HG03558 (cell line): ENCODE data around the gene EMC10.

Source experiments
- ATAC-seq: cut with Tn5 transposase; IDR thresholded peaks from one replicate; pipeline ENCODE4 v1.9.1; 2021; ENCODE audit warnings: moderate number of reproducible peaks; ENCODE audit not compliant: unreplicated experiment; ENCODE audit errors: extremely low read depth

Gene EMC10

DNA sequence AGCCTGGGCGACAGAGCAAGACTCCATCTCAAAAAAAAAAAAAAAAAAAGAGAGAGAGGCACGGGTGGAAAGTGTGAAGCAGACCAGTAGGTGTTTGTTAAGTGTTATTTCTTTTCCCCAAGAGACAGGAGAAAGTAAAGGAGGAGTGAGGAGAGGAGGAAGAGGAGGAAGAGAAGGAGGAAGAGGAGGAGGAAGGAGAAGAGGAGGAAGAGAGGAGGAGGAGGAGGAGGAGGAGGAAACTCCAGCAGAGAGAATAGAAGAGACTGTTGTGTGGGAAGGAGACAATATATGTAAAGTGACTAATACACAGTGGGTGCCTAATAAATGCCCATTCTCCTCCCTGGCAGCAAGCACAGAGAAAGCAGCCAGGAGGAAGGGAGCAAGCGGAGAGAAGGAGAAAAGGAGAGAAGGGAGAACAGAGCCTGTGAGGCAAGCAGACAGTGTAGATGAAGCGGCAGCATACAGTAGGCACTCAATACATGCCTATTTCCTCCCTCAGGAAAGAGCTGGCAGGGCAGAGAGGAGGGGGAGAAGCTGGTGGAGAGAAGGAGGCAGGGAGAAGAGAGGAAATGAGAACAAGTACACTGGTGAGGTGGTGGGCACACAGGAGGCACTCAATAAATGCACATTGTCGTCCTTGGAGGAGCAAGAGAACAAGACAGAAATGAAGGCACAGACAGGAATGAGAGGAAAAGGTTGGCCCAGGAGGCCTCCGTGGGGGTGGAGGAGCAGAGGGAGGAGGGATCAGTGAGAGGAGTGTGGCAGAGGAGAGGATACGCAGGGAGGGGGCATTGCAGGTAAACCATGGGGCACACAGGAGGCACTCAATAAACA is 18.1 kb downstream of the EMC10 start:
- ATAC-seq = no peak

- ATAC-seq = no peak
Observed at GRCh38 chr19:50495020-50495531, 18.8 kb downstream of the EMC10 start.

GRCh38 chr19:50496189-50497021 is 20.1 kb downstream of the EMC10 start:
- ATAC-seq = no peak

GRCh38 chr19:50497022-50497405 is 20.7 kb downstream of the EMC10 start:
- no peak for ATAC-seq

GRCh38 chr19:50498219-50499056 is 22.1 kb downstream of the EMC10 start:
- no peak for ATAC-seq

- ATAC-seq = no peak
Observed at GRCh38 chr19:50500060-50500752, 23.9 kb downstream of the EMC10 start.

- no peak for ATAC-seq
Observed at GRCh38 chr19:50500753-50501151, 24.4 kb downstream of the EMC10 start.

DNA sequence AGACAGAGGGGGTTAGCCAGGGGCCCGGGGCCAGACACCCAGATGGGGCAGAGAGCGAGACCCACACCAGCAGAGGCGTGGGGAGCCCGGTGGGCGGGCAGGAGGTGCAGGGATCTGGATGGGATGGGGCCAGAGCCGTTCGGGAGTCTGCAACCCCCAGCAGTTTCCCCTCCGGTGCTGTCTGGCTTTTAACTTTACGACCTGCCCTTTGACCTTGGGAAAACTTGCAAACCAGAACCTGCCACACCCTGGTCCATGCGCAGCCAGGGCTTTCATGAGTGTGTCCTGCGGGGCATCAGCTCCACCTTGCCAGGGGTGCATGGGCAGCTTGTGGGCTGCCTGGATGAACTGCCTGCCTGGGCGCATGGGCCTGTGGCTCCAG is 24.9 kb downstream of the EMC10 start:
- ATAC-seq = no peak

DNA sequence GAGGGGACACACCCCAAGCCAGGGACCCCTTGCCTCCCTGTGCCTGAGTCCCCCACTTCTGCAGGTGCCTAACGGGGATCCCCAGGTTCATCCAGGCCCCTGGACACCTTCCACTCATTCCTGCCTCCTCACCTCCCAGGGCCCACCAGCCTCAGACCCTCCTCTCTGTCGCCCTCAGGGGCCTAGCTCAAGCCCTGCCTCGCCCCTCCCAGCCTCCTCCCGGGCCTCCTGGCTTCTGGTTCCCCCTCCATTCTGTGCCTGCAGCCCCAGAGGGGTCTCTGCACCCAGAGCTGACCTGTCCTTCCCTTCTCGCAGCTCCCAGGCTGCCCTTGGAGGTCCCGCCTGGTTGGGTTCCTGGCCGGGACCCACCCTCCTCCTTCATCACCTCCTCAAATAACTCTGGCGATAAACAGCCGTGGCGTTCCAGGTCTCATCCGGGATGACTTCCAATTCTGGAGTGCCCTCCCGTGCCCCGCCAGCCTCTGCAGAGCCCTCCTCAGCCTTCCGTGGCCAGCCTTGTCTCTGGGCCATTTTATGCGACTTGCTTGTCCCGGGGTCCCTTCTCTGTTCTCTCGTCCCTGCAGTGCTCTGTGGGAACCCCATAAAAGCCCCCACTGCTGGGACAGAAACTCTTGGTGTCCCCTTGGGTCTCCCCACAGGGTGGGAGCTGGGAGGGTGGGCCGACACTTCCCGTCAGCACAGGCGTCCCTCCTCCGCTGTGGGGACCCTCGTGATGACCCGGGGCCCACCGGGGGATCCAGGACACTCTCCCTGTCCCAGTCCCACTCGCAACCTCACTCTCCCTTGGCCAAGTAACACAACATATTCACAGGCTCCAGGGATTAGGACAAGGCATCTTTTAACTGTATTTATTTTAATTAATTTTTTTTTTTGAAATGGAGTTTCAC is 25.5 kb downstream of the EMC10 start:
- no peak for ATAC-seq

GRCh38 chr19:50505856-50506611 is 29.7 kb downstream of the EMC10 start:
- ATAC-seq = no peak

DNA sequence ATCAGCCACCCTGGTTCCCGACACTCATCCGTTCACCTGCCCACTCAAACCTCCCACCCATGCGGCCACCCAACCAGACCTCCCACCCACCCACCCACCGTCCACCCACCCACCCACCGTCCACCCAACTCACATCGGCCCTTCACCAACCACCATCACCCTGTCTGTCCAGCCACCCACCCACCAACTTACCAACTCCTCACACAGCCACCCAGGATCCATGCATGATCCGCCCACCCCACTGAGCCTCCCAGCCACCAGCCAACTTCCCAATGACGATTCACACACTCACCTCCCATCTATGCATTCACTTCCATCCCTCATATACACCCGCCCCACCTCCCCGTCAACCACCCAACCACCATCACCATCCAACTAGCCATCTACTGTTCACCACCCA is 30.4 kb downstream of the EMC10 start:
- no peak for ATAC-seq

DNA sequence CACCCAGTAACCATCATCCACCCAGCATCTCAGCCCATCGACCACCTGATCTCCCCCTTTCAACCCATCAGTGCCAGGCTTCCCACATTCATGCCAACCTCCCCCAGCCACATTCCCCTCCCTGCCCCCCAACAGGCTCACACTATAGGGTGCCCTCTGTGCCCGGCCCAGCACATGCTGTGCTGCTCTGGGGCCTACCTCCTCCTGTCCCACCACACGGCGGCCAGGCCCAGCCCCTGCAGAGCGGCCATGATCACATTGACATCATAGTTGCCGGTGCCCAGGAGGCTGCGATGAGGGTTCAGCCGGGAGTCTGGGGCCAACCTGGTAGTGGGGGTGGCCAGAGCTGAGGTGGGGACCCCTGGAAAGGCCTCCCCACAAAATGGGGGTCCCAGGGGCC is 31.1 kb downstream of the EMC10 start:
- no peak for ATAC-seq

GRCh38 chr19:50508843-50509190 is 32.5 kb downstream of the EMC10 start:
- ATAC-seq = no peak

- ATAC-seq = no peak
Observed at GRCh38 chr19:50509366-50509765, 33.1 kb downstream of the EMC10 start.

GRCh38 chr19:50510121-50510670 is 33.9 kb downstream of the EMC10 start:
- ATAC-seq = no peak

DNA sequence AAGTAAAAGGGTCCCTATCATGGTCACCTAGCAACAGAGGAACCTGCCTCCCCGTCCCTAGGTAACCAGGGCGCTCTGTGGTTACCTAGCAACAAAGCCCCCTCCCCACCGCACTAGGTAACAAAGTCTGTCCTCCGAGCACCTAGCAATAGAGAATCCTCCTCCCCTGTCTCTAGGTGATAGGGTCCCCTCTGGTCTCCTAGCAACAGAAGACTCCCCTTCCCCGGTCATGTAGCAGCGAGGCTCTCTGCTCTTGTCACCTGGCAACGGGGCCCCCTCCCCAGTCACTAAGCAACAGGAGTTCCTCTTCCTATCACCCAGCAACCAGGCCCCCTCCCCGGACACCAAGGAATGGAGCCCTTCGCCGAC is 34.4 kb downstream of the EMC10 start:
- no peak for ATAC-seq

- ATAC-seq = peak; percentile 72
Observed at GRCh38 chr19:50511069-50511822, 34.9 kb downstream of the EMC10 start, which contains the start of gene JOSD2. Gene JOSD2 (minus strand): TSS chr19:50511191. CDS start chr19:50510431, 760 bp downstream.
